Spinal cord (tissue), 10 donors: ENCODE measurements around the gene XPO6. TPM values are rescaled to one million over a fixed set of nuclear protein-coding genes. Genes with fewer than 3 reads are reported as not detected.
A peak's percentile ranks its signal among the peaks of the same experiment; 100 is the strongest.

ENCODE experiments used
- DNase-seq, 6 donors: peaks; one replicate each; pipeline versions ENCODE4 v3.0.0 to v3.0.0-alpha.2; 2013 to 2015; ENCODE audit warnings: low spot score in 6 of 6, low read depth in 4 of 6
- H3K27ac ChIP-seq: one replicate; pipeline ENCODE4 v1.5.1; 2013; ENCODE audit warnings: low read depth, low read length, control low read depth
- H3K27me3 ChIP-seq: one replicate; pipeline ENCODE4 v1.6.1; 2013; ENCODE audit warnings: low read length; ENCODE audit not compliant: control insufficient read depth, insufficient read depth
- H3K36me3 ChIP-seq: one replicate; pipeline ENCODE4 v1.6.1; 2013; ENCODE audit warnings: low read length; ENCODE audit not compliant: control insufficient read depth, insufficient read depth
- H3K4me1 ChIP-seq: one replicate; pipeline ENCODE4 v1.6.1; 2013; ENCODE audit warnings: low read length; ENCODE audit not compliant: control insufficient read depth, insufficient read depth
- H3K4me3 ChIP-seq: one replicate; pipeline ENCODE4 v1.5.1; 2013; ENCODE audit warnings: low read depth, low read length, control low read depth
- H3K9me3 ChIP-seq: one replicate; pipeline ENCODE4 v1.6.1; 2013; ENCODE audit warnings: low read length; ENCODE audit not compliant: control insufficient read depth, insufficient read depth
- WGBS: methylation state at CpG from one replicate; pipeline ENCODE4 v1.1.5; 2013; ENCODE audit warnings: missing lambda C conversion rate; ENCODE audit not compliant: insufficient coverage; 5-methylcytosine and 5-hydroxymethylcytosine counted together
- polyA plus RNA-seq, 2 donors: library from polyadenylated mRNA; unstranded; fragments of 120-200 nt; gene quantifications; one replicate each; pipeline ENCODE4 v1.2.1, GENCODE V29; 2013; ENCODE audit not compliant: insufficient read length in 2 of 2
- total RNA-seq, 2 donors: library from RNA; depleted of rRNA in 1 of 2; stranded (reverse); fragments of 120-200 nt in 1 of 2; fragments of >200 nt in 1 of 2; gene quantifications; one replicate each; pipeline versions ENCODE4 v1.2.3 to v1.2.4, GENCODE V29; 2013 to 2014
- donor health status: healthy.

The XPO6 gene
- total and polyA plus RNA-seq, 4 donors, result 84.1 to 164 (median 116) TPM

- Histone ChIP-seq H3K27ac (no peak overlapping the region), H3K27me3 (no peaks in the 10 kb centered on the region), H3K4me3 (no peak overlapping the region), H3K4me1 (peaks cover 8% of the 10 kb centered on the region), H3K9me3 (no peaks in the 10 kb centered on the region), H3K36me3 (no peaks in the 10 kb centered on the region)
- WGBS, result 83% methylated on average over 5 of the region's 6 CpGs
- DNase-seq, result no peak
Observed at GRCh38 chr16:28188085-28188916, 23.5 kb downstream of the XPO6 start.

GRCh38 chr16:28187595-28188004 is 24.2 kb downstream of the XPO6 start:
- no peaks in the 10 kb centered on the region for H3K27me3 ChIP-seq
- peaks cover 8% of the 10 kb centered on the region for H3K4me1 ChIP-seq
- DNase-seq, result no peak
- H3K4me3 ChIP-seq, result no peak overlapping the region
- no peak overlapping the region for H3K27ac ChIP-seq
- no CpG with 5 or more reads among the region's 2 CpGs for WGBS
- H3K36me3 ChIP-seq, result no peaks in the 10 kb centered on the region
- no peaks in the 10 kb centered on the region for H3K9me3 ChIP-seq

- Histone ChIP-seq H3K27ac (no peak overlapping the region), H3K9me3 (no peaks in the 10 kb centered on the region), H3K4me1 (peaks cover 8% of the 10 kb centered on the region), H3K27me3 (no peaks in the 10 kb centered on the region), H3K36me3 (no peaks in the 10 kb centered on the region), H3K4me3 (no peak overlapping the region)
- WGBS, result no CpG with 5 or more reads among the region's 4 CpGs
- no peak for DNase-seq
Observed at GRCh38 chr16:28186752-28187151, 25.0 kb downstream of the XPO6 start.

DNA sequence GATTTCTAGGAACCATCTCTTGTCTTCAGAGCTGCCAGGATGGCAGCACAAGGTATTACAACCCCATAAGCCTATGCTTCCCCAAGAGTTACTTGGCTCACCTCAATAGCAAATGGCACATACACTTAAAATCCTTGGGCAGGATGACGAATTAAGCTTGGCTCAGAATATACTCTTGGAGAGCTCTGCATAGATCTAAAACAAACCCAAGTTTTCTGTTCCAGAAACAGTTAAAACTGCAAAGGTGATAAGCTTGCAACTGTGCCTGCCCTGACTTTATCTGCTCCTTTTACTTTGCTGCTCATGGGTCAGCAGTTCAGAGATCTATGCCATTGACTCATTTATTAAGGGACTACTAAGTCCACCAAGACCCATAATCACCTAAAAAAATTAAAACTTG is 26.1 kb downstream of the XPO6 start:
- Histone ChIP-seq H3K36me3 (no peaks in the 10 kb centered on the region), H3K27me3 (no peaks in the 10 kb centered on the region), H3K4me1 (peaks cover 8% of the 10 kb centered on the region), H3K27ac (no peak overlapping the region), H3K4me3 (no peak overlapping the region), H3K9me3 (no peaks in the 10 kb centered on the region)
- WGBS, result 75% methylated on average over 1 of the region's 1 CpG
- peak in 1 of 6 donors; percentile 31 for DNase-seq

DNA sequence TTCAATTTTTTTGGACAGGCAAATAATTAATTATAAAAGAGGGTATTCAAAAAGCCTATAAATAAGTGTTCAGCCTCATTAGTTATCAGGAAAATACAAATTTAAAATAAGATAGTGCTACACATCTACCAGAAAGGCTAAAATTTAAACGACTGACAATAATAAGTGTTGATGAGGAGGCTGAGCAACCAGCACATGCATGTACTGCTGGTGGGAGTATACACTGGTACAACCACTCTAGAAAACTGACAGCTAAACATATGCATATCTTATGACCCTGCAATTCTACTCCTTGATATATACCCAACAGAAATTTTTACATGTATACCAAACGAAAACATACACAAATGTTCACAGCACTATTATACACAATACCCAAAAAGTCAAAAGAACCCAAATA is 27.1 kb downstream of the XPO6 start:
- H3K4me1 ChIP-seq, result peaks cover 8% of the 10 kb centered on the region
- no peaks in the 10 kb centered on the region for H3K9me3 ChIP-seq
- no peaks in the 10 kb centered on the region for H3K27me3 ChIP-seq
- no CpG with 5 or more reads among the region's 2 CpGs for WGBS
- peaks cover 3% of the 10 kb centered on the region for H3K36me3 ChIP-seq
- no peak overlapping the region for H3K27ac ChIP-seq
- no peak overlapping the region for H3K4me3 ChIP-seq
- DNase-seq, result no peak

DNA sequence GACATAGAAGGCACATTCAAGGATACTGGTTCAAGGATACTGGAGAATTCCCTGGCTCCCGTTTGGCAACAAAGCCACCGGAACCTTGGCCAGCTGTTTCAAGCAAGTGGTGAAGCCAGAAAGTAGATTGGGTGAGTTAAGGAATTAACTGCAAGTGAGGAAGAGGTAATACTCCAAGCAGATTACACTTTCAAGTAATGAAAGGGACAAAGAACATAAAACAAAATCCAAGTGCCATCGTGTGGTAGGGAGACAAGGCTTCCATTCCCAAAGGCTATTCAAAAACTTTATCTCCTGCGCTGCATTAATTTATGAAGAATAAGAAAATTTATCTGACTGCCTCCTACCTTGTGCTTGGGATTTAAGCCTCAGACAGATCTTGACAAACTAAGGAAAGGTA is 27.8 kb downstream of the XPO6 start:
- Histone ChIP-seq H3K36me3 (peaks cover 3% of the 10 kb centered on the region), H3K27me3 (no peaks in the 10 kb centered on the region), H3K27ac (no peak overlapping the region), H3K9me3 (no peaks in the 10 kb centered on the region), H3K4me1 (peaks cover 1% of the 10 kb centered on the region), H3K4me3 (no peak overlapping the region)
- DNase-seq, result no peak
- no CpG with 5 or more reads among the region's 4 CpGs for WGBS

GRCh38 chr16:28183484-28183883 is 28.3 kb downstream of the XPO6 start:
- H3K27ac ChIP-seq, result no peak overlapping the region

DNA sequence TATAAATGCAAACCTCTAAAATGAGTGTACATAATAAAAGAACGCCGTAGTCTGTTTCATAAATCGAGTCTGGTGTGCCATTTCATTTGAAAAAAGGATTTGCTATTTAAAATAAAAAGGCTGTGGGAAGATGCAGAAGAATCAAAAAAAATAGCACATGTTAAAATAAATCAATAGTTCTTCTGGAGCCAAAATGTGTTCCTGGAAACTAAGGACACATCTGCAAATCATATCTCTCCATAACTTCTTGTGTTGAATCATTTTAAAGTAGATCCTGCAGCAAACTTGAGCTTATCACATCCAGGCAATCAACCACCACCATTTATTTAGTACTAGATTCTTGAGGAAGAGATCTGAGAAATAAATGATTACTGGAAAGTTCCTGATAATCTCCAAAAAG is 29.0 kb downstream of the XPO6 start:
- no CpG with 5 or more reads among the region's 3 CpGs for WGBS

More at GRCh38 chr16:28183484-28183883, 28.3 kb downstream of the XPO6 start:
- H3K4me3 ChIP-seq, result no peak overlapping the region
- no CpG with 5 or more reads among the region's 3 CpGs for WGBS
- DNase-seq, result no peak
- H3K9me3 ChIP-seq, result no peaks in the 10 kb centered on the region
- peaks cover 3% of the 10 kb centered on the region for H3K36me3 ChIP-seq
- no peaks in the 10 kb centered on the region for H3K27me3 ChIP-seq
- no peaks in the 10 kb centered on the region for H3K4me1 ChIP-seq

DNA sequence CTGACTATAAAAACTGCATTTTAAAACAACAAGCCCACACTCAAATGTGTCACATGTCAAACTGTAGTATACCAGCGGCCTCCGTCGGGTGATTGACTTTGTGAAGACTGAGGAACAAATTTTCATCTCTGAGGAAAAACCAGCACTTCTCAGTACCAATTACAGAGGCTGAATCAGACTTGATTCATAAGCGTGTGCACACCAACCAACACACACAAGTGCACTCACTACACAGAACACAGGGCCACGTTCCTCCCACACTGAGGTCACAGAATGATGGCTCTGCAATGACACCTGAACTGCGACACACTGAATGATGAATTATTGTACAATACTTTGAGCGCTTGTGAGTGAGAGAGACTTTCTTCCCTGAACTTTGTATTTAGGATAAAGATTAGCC is 29.6 kb downstream of the XPO6 start:
- WGBS, result 85% methylated on average over 4 of the region's 7 CpGs
- Histone ChIP-seq H3K36me3 (peaks cover 8% of the 10 kb centered on the region), H3K27me3 (no peaks in the 10 kb centered on the region), H3K4me3 (no peak overlapping the region), H3K9me3 (no peaks in the 10 kb centered on the region), H3K27ac (no peak overlapping the region), H3K4me1 (no peaks in the 10 kb centered on the region)
- DNase-seq, result no peak

More for the DNA sequence above, 29.0 kb downstream of the XPO6 start:
- no peaks in the 10 kb centered on the region for H3K27me3 ChIP-seq
- H3K9me3 ChIP-seq, result no peaks in the 10 kb centered on the region
- no peak overlapping the region for H3K4me3 ChIP-seq
- no peak for DNase-seq
- H3K27ac ChIP-seq, result no peak overlapping the region
- peaks cover 7% of the 10 kb centered on the region for H3K36me3 ChIP-seq
- H3K4me1 ChIP-seq, result no peaks in the 10 kb centered on the region

DNA sequence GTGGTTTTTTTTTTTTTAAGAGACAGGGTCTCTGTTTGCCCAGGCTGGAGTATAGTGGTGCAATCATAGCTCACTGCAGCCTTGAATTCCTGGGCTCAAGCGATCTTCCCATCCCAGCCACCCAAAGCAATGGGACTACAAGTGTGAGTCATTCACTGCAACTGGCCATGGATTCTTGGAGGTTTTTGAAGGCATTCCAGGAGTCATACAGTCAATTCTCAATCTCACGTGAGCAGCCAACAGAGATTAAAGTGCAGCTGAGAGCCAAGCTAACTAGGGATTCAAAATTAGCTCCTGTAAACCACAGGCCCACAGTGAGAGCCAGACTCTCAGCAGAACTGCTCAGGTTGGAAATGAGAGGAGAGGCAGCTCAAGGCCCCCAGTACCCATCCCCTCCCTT is 30.2 kb downstream of the XPO6 start:
- H3K27ac ChIP-seq, result no peak overlapping the region
- H3K9me3 ChIP-seq, result no peaks in the 10 kb centered on the region
- peaks cover 11% of the 10 kb centered on the region for H3K36me3 ChIP-seq
- 83% methylated on average over 1 of the region's 2 CpGs for WGBS
- no peak for DNase-seq
- no peaks in the 10 kb centered on the region for H3K4me1 ChIP-seq
- H3K27me3 ChIP-seq, result no peaks in the 10 kb centered on the region
- H3K4me3 ChIP-seq, result no peak overlapping the region
